PC-9 (cell line): ENCODE data around the gene MBP. TPM values are rescaled to one million over a fixed set of nuclear protein-coding genes. Genes with fewer than 3 reads are reported as not detected.

Experiments
- BruUV-seq: library from RNA; stranded (reverse); fragments of 400-500 nt; replicated peaks from 2 replicates; lab custom pipeline; 2021; lab: Mats Ljungman, UMichigan
- CTCF ChIA-PET: fragments of 300-600 bp; sonication (Branson Sonifier 250); formaldehyde crosslinking; loops from one replicate; lab custom pipeline; 2022; ENCODE audit warnings: antibody characterized with exemption; lab: Charles Lee
- POLR2A ChIA-PET: fragments of 300-600 bp; sonication (Branson Sonifier 250); formaldehyde crosslinking; loops from one replicate; lab custom pipeline; 2022; ENCODE audit warnings: antibody characterized with exemption; ENCODE audit not compliant: unreplicated experiment; lab: Charles Lee
- DNase-seq, 2 experiments: peaks; one replicate each; pipeline versions ENCODE4 v3.0.0 to v3.0.0-alpha.2; 2015 to 2022; ENCODE audit warnings: mixed read lengths in 1 of 2
- H2AFZ ChIP-seq: fragments of 200-600 bp; sonication (generic); 2 replicates; pipeline ENCODE4 v1.8.1; 2017; ENCODE audit warnings: antibody characterized with exemption
- H3F3A ChIP-seq: fragments of 200-600 bp; sonication (generic); 2 replicates; pipeline ENCODE4 v1.8.1; 2017; ENCODE audit warnings: antibody characterized with exemption, mild to moderate bottlenecking, low read depth; ENCODE audit not compliant: insufficient read depth
- H3K27ac ChIP-seq: fragments of 200-600 bp; sonication (generic); 2 replicates; pipeline ENCODE4 v1.6.1; 2016; ENCODE audit warnings: mixed run types
- H3K27me3 ChIP-seq: fragments of 200-600 bp; sonication (generic); 2 replicates; pipeline ENCODE4 v1.6.1; 2016; ENCODE audit warnings: low read depth, mixed run types; ENCODE audit not compliant: insufficient read depth
- H3K36me3 ChIP-seq: fragments of 200-600 bp; sonication (generic); 2 replicates; pipeline ENCODE4 v1.6.1; 2016; ENCODE audit warnings: low read depth, mixed run types
- H3K4me1 ChIP-seq: fragments of 200-600 bp; sonication (generic); replicated peaks from 2 replicates; pipeline ENCODE4 v1.6.1; 2016; ENCODE audit warnings: mixed run types; ENCODE audit not compliant: insufficient read depth
- H3K4me2 ChIP-seq: fragments of 200-600 bp; sonication (generic); 2 replicates; pipeline ENCODE4 v1.6.1; 2017; ENCODE audit warnings: mixed run types
- H3K4me3 ChIP-seq: fragments of 200-600 bp; sonication (generic); 2 replicates; pipeline ENCODE4 v1.6.1; 2016; ENCODE audit warnings: mixed run types
- H3K79me2 ChIP-seq: fragments of 200-600 bp; sonication (generic); 2 replicates; pipeline ENCODE4 v1.6.1; 2017; ENCODE audit warnings: low read depth, mixed run types
- H3K9me2 ChIP-seq: fragments of 200-600 bp; sonication (generic); 2 replicates; pipeline ENCODE4 v1.8.1; 2017; ENCODE audit warnings: mild to moderate bottlenecking; ENCODE audit not compliant: insufficient read depth
- H3K9me3 ChIP-seq: fragments of 200-600 bp; sonication (generic); 2 replicates; pipeline ENCODE4 v1.8.1; 2016; ENCODE audit warnings: low read depth; ENCODE audit not compliant: insufficient read depth
- H4K20me1 ChIP-seq: fragments of 200-600 bp; sonication (generic); 2 replicates; pipeline ENCODE4 v1.8.1; 2017; ENCODE audit not compliant: insufficient read depth
- EZH2 ChIP-seq: fragments of 200-600 bp; sonication (generic); IDR thresholded peaks from 2 replicates; pipeline ENCODE4 v1.8.0; 2017; ENCODE audit warnings: antibody characterized with exemption, low read depth
- intact Hi-C: fragments of 100-400 bp; cut with micrococcal nuclease; formaldehyde crosslinking; loops from one replicate; pipeline ENCODE4 v1.10.0; 2022; ENCODE audit not compliant: unreplicated experiment
- total RNA-seq: library from RNA; stranded (reverse); gene quantifications from 2 replicates; pipeline ENCODE4 v1.2.3, GENCODE V29; 2021
- TF ChIP-seq, protein P1 (sequence below): fragments of 200-600 bp; sonication (generic); conservative IDR thresholded peaks from 2 replicates; pipeline ENCODE4 v1.6.1; 2017; ENCODE audit warnings: mixed run types, antibody characterized with exemption, mild to moderate bottlenecking, moderate library complexity

MBP gene
- total RNA-seq, 1 experiment from 2014 or later, result 37.9 TPM

DNA sequence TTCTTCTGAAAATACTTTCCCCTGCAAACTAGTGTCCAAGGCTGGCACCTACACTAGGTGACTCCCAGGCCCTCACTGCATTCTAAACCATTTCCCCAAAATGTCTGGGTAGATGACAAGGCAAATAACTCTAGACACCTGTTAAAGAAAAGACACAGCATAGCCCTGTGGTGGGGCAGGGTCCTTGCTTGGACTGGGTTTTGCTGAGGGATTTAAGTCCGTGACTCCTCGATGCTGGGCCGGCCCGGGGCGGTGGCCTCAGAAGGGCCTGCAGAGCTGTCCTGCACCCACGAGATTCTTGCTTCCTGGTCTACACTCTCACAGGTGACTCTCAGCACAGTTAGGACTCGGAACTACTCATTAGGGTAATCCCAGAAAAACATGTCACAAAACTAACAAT, 55.2 kb downstream of the MBP start:
- no peaks in the 10 kb centered on the region for H3K9me3 ChIP-seq
- no peak overlapping the region for H3K4me3 ChIP-seq
- BruUV-seq, result no TSS peak
- no peaks in the 10 kb centered on the region for H3K9me2 ChIP-seq
- intact Hi-C loops, result no loop called here
- peaks cover 17% of the 10 kb centered on the region; the same call in 1 of the 2 replicates for H3K4me1 ChIP-seq
- H3K27me3 ChIP-seq, result no peaks in the 10 kb centered on the region
- H3K36me3 ChIP-seq, result peaks cover 4% of the 10 kb centered on the region; the same call in 1 of the 2 replicates
- H2AFZ ChIP-seq, result no peak overlapping the region
- peaks cover 8% of the 10 kb centered on the region; the same call in 1 of the 2 replicates for H3F3A ChIP-seq
- CTCF ChIA-PET, result no interaction called here
- no peaks in the 10 kb centered on the region for H4K20me1 ChIP-seq
- TF ChIP-seq EZH2, result no peak
- TF ChIP-seq, protein P1, sequence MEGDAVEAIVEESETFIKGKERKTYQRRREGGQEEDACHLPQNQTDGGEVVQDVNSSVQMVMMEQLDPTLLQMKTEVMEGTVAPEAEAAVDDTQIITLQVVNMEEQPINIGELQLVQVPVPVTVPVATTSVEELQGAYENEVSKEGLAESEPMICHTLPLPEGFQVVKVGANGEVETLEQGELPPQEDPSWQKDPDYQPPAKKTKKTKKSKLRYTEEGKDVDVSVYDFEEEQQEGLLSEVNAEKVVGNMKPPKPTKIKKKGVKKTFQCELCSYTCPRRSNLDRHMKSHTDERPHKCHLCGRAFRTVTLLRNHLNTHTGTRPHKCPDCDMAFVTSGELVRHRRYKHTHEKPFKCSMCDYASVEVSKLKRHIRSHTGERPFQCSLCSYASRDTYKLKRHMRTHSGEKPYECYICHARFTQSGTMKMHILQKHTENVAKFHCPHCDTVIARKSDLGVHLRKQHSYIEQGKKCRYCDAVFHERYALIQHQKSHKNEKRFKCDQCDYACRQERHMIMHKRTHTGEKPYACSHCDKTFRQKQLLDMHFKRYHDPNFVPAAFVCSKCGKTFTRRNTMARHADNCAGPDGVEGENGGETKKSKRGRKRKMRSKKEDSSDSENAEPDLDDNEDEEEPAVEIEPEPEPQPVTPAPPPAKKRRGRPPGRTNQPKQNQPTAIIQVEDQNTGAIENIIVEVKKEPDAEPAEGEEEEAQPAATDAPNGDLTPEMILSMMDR, result no peak
- peaks cover 75% of the 10 kb centered on the region for H3K79me2 ChIP-seq
- H3K4me2 ChIP-seq, result no peak overlapping the region
- POLR2A ChIA-PET, result interaction anchor here (0.6 kb wide), 1 partner anchor 103 kb away, joined by 3 read pairs; no protein-coding TSS in a partner anchor
- H3K27ac ChIP-seq, result no peak overlapping the region
- no peak for DNase-seq

DNA sequence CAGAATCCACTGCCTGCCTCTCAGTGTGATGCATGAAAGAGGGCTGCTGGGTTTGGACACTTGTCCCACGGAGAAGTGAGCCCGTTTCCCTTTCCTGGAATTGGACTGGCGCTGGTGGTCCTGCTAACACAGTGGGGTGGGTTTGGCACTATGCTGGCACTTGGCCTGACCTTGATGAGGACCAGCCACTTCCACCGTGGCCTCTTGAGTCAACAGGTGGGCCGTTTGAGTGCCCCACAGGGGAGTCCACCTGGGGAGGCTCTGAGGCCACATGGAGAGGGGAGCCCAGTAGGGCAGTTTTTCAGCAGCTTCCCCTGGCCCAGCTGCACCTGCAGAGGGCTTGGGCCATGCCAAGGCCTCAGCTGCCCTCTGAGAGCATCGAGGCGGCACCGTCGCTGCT, 56.5 kb downstream of the MBP start:
- Histone ChIP-seq H3F3A (peaks cover 18% of the 10 kb centered on the region), H2AFZ (no peak overlapping the region), H3K4me1 (peaks cover 30% of the 10 kb centered on the region), H3K27ac (no peak overlapping the region), H4K20me1 (no peaks in the 10 kb centered on the region), H3K27me3 (no peaks in the 10 kb centered on the region), H3K9me2 (no peaks in the 10 kb centered on the region), H3K4me2 (no peak overlapping the region), H3K36me3 (peaks cover 8% of the 10 kb centered on the region; the same call in 1 of the 2 replicates), H3K4me3 (no peak overlapping the region), H3K9me3 (no peaks in the 10 kb centered on the region), H3K79me2 (peaks cover 78% of the 10 kb centered on the region)
- TF ChIP-seq EZH2, result no peak
- TF ChIP-seq, protein P1, result no peak
- BruUV-seq, result no TSS peak
- POLR2A ChIA-PET, result no interaction called here
- CTCF ChIA-PET, result no interaction called here
- DNase-seq, result no peak
- intact Hi-C loops, result no loop called here

DNA sequence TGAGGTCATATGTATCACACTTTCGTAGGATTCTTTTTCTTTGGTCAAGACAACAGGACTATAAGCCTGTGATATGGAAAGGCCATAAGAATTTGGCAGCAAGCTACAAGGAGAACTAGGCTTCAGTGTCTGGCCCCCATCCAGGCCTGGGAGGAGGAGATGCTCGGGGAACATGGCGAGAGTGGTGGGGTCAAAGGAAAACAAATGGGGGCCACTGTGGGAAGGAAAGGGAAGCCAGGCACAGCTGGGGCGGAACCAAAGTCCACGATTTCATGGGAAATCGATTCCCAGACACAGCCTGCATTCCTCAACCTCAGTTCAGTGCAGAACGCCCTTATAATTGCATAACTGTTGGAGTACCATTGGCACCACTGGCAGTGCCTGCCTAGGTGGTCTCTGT, 58.2 kb downstream of the MBP start:
- Histone ChIP-seq H3K27ac (no peak overlapping the region), H3K4me1 (peaks cover 39% of the 10 kb centered on the region)
- intact Hi-C loops, result no loop called here

More for the DNA sequence above, 58.2 kb downstream of the MBP start:
- no peaks in the 10 kb centered on the region for H4K20me1 ChIP-seq
- H3K27me3 ChIP-seq, result no peaks in the 10 kb centered on the region
- CTCF ChIA-PET, result no interaction called here
- POLR2A ChIA-PET, result no interaction called here
- no peak for DNase-seq
- H3F3A ChIP-seq, result peaks cover 22% of the 10 kb centered on the region
- peaks cover 8% of the 10 kb centered on the region; the same call in 1 of the 2 replicates for H3K36me3 ChIP-seq
- H3K79me2 ChIP-seq, result peaks cover 82% of the 10 kb centered on the region
- no peaks in the 10 kb centered on the region for H3K9me3 ChIP-seq
- H3K4me2 ChIP-seq, result no peak overlapping the region
- H2AFZ ChIP-seq, result no peak overlapping the region
- BruUV-seq, result no TSS peak
- TF ChIP-seq, protein P1, result no peak
- TF ChIP-seq EZH2, result no peak
- no peaks in the 10 kb centered on the region for H3K9me2 ChIP-seq
- no peak overlapping the region for H3K4me3 ChIP-seq
